ENCODE results near the gene ATRN.

ATRN gene

GRCh38 chr20:3669710-3670367, 199.0 kb downstream of the ATRN start:
- Mint-ChIP-seq H3K4me3 (no peak overlapping the region), H3K4me1 (ENCODE audit: low read depth) (peaks cover 27% of the 10 kb centered on the region), H3K9me3 (no peaks in the 10 kb centered on the region), H3K27me3 (peaks cover 36% of the 10 kb centered on the region), H3K36me3 (ENCODE audit: low read depth) (no peaks in the 10 kb centered on the region), H3K27ac (no peak overlapping the region)

DNA sequence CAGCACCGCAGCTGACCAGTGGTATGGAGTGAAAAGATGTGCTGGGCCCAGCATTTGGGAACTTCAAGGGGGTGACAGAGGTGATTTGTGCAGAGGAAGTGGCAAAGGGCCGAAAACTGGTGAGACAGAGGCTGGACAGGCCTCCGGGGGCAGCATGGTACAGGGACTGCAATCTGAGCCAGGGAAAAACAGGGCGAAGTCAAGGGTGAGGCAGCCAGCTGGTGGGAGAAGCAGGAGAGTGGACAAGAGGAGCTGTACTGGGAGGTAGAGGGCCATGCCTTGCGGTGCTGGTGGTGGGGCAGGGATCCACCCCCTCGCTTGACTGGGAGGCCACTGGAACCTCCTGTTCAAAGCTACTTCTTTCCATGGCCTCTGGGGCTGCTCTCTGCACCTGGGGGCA, 199.7 kb downstream of the ATRN start:
- no peaks in the 10 kb centered on the region for H3K9me3 Mint-ChIP-seq
- no peak overlapping the region for H3K4me3 Mint-ChIP-seq
- H3K27me3 Mint-ChIP-seq = peaks cover 43% of the 10 kb centered on the region
- peaks cover 21% of the 10 kb centered on the region for H3K4me1 Mint-ChIP-seq (ENCODE audit: low read depth)
- no peaks in the 10 kb centered on the region for H3K36me3 Mint-ChIP-seq (ENCODE audit: low read depth)
- H3K27ac Mint-ChIP-seq = no peak overlapping the region

DNA sequence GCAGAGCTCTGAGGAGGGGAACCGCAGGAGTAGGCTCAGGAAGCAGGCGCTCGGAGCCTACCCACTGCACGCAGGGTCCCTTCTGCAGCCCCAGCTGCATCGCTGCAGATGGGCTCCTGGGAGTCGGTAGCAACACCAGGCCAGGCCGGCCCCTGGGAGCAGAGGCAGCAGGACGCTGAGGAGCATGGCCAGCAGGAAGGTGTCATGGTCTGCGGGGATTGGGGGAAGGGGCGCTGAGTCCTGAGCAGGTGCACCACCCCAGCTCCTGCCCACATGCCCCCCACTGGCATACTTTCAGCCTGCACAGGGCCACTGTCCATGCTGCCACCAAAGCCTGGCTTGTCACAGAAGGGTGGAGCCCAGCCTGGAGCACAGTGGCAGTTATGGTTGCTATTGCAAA, 200.1 kb downstream of the ATRN start:
- Mint-ChIP-seq H3K4me1 (ENCODE audit: low read depth) (peaks cover 17% of the 10 kb centered on the region), H3K36me3 (ENCODE audit: low read depth) (no peaks in the 10 kb centered on the region), H3K4me3 (no peak overlapping the region), H3K9me3 (no peaks in the 10 kb centered on the region), H3K27me3 (peaks cover 47% of the 10 kb centered on the region), H3K27ac (no peak overlapping the region)

DNA sequence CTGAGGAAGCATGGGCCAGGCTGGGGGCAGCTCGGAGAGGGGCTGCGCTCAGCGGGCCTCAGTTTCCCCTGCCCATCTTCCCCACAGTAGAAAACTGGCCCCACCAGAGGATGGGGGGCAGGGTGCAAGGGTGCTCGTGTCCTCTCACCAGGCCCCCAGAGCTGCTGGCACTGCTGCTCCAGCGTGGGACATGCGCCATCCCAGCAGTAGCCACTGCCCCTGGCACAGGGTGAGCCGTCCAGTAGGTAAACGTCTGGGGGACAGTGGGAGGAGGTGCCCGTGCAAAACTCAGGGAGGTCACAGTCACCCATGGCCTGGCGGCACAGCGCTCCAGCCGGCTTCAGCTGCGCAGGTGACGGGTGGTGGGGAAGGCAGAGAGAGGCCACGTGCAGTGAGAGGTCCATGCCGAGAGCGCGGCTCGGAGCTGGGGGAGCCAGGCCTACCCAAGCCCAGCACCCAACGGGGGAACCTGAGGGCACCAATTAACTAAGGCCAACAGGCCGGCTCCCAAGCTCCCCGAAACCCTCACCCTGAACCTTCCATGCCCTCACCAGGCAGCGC, 201.2 kb downstream of the ATRN start:
- H3K27me3 Mint-ChIP-seq = peaks cover 55% of the 10 kb centered on the region
- peaks cover 8% of the 10 kb centered on the region for H3K4me1 Mint-ChIP-seq (ENCODE audit: low read depth)
- H3K4me3 Mint-ChIP-seq = no peak overlapping the region
- H3K27ac Mint-ChIP-seq = no peak overlapping the region
- H3K36me3 Mint-ChIP-seq (ENCODE audit: low read depth) = no peaks in the 10 kb centered on the region
- H3K9me3 Mint-ChIP-seq = no peaks in the 10 kb centered on the region

GRCh38 chr20:3672547-3673171, 201.8 kb downstream of the ATRN start:
- no peaks in the 10 kb centered on the region for H3K36me3 Mint-ChIP-seq (ENCODE audit: low read depth)
- peaks cover 52% of the 10 kb centered on the region for H3K27me3 Mint-ChIP-seq
- H3K4me3 Mint-ChIP-seq = no peak overlapping the region
- peaks cover 3% of the 10 kb centered on the region for H3K4me1 Mint-ChIP-seq (ENCODE audit: low read depth)
- H3K9me3 Mint-ChIP-seq = no peaks in the 10 kb centered on the region
- H3K27ac Mint-ChIP-seq = no peak overlapping the region

GRCh38 chr20:3673221-3674070, 202.6 kb downstream of the ATRN start:
- Mint-ChIP-seq H3K27me3 (peaks cover 52% of the 10 kb centered on the region), H3K4me3 (no peak overlapping the region)

GRCh38 chr20:3674447-3674846, 203.6 kb downstream of the ATRN start:
- H3K9me3 Mint-ChIP-seq = no peaks in the 10 kb centered on the region
- H3K36me3 Mint-ChIP-seq (ENCODE audit: low read depth) = no peaks in the 10 kb centered on the region
- H3K27me3 Mint-ChIP-seq = peaks cover 52% of the 10 kb centered on the region
- no peak overlapping the region for H3K4me3 Mint-ChIP-seq
- no peak overlapping the region for H3K27ac Mint-ChIP-seq
- peaks cover 3% of the 10 kb centered on the region for H3K4me1 Mint-ChIP-seq (ENCODE audit: low read depth)

More at GRCh38 chr20:3673221-3674070, 202.6 kb downstream of the ATRN start:
- Mint-ChIP-seq H3K27ac (no peak overlapping the region), H3K36me3 (ENCODE audit: low read depth) (no peaks in the 10 kb centered on the region), H3K9me3 (no peaks in the 10 kb centered on the region), H3K4me1 (ENCODE audit: low read depth) (peaks cover 3% of the 10 kb centered on the region)

DNA sequence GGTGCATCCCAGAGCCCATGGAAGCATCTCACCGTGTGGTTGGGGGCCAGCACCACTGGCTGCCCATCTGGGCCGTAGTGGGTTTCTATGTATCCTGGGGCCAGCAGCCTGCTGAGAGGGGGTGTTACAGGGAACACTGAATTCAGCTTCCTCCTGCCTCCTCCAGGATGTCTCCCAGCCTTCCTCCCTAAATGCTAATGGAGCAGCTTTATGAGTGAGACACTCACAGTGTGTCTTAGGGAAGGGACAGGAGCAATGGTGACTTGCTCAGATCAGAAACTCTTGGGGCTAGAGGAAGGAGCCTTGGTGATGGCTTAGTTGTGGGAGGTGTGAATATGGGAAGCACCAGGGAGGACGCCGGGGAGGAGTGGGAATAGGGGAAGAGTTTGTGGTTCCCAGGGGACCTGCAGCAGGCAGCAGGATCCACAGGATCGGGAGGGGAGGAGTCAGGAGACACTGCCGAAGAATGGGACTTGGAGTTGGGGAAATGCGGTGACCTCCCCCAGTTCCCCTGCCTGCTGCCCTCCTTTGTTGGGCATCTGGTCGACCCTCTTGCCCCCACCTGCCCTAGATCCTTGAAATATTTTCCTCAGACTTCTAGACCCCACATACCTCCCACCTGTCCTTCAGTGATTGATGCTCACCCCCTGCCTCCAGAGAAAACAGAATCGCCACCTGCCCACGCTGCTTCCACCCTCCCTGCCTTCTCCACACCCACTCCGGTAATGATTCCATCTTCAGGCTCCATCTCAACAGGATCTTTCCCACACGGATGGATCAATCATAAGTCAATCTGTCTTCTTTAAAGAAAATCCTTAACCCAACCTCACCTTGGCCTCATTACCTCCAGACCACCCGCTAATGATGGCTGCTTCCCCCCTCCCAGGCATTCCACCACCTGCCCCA, 204.4 kb downstream of the ATRN start:
- Mint-ChIP-seq H3K4me1 (ENCODE audit: low read depth) (peaks cover 3% of the 10 kb centered on the region), H3K4me3 (no peak overlapping the region), H3K27ac (no peak overlapping the region), H3K9me3 (no peaks in the 10 kb centered on the region), H3K36me3 (ENCODE audit: low read depth) (no peaks in the 10 kb centered on the region), H3K27me3 (peaks cover 48% of the 10 kb centered on the region)

DNA sequence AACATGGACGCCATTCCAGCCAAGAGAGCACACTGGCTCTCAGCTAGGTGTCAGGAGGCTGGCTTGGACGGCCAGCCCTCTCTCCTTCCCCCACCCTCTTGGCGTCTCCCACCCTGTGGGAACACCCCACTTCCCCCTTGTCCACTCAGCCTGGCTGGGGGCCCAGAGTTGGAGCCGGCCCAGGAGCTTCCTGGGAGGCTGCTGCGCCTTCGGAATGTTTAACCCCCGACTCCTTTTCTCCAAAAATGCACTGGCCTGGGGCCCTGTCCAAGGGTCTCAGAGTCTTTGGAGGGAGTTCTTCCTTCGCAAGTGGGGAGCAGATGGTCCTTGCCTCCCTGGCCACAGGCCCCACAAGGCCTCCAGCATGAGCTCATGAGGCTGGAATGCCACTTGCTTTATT, 206.9 kb downstream of the ATRN start:
- H3K9me3 Mint-ChIP-seq = no peaks in the 10 kb centered on the region

DNA sequence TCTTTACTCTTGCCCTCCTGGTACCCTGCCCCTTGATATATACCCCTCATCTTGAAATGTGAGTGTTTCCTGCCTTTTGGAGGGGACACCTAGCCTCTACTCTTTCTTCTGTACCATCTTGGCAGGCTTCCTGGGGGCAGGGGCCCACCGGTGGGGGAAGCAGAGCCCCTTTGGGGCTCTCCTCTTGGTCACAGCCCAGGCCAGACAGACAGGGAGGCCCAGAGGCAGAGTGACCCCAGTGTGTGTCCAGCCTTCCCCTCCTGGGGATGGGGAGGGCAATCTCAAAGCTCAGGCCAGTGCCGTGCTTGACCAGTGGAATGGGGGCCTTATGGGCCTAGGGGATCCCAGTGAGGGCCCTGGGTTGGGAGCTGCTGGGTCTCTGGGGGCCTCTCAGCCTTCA, 207.4 kb downstream of the ATRN start:
- H3K27me3 Mint-ChIP-seq = peaks cover 52% of the 10 kb centered on the region
- H3K36me3 Mint-ChIP-seq (ENCODE audit: low read depth) = no peaks in the 10 kb centered on the region
- H3K27ac Mint-ChIP-seq = no peak overlapping the region
- no peaks in the 10 kb centered on the region for H3K9me3 Mint-ChIP-seq
- no peak overlapping the region for H3K4me3 Mint-ChIP-seq
- peaks cover 4% of the 10 kb centered on the region for H3K4me1 Mint-ChIP-seq (ENCODE audit: low read depth)

More for the DNA sequence above, 206.9 kb downstream of the ATRN start:
- no peak overlapping the region for H3K4me3 Mint-ChIP-seq
- H3K27me3 Mint-ChIP-seq = peaks cover 53% of the 10 kb centered on the region
- peaks cover 7% of the 10 kb centered on the region for H3K4me1 Mint-ChIP-seq (ENCODE audit: low read depth)
- no peak overlapping the region for H3K27ac Mint-ChIP-seq
- H3K36me3 Mint-ChIP-seq (ENCODE audit: low read depth) = no peaks in the 10 kb centered on the region

GRCh38 chr20:3678856-3679720, 208.3 kb downstream of the ATRN start:
- peaks cover 4% of the 10 kb centered on the region for H3K4me1 Mint-ChIP-seq (ENCODE audit: low read depth)
- no peak overlapping the region for H3K4me3 Mint-ChIP-seq
- H3K36me3 Mint-ChIP-seq (ENCODE audit: low read depth) = no peaks in the 10 kb centered on the region
- H3K27me3 Mint-ChIP-seq = peaks cover 55% of the 10 kb centered on the region
- no peaks in the 10 kb centered on the region for H3K9me3 Mint-ChIP-seq
- H3K27ac Mint-ChIP-seq = no peak overlapping the region

- H3K27ac Mint-ChIP-seq = no peak overlapping the region
- no peaks in the 10 kb centered on the region for H3K9me3 Mint-ChIP-seq
- H3K27me3 Mint-ChIP-seq = peaks cover 48% of the 10 kb centered on the region
- H3K4me3 Mint-ChIP-seq = no peak overlapping the region
- H3K4me1 Mint-ChIP-seq (ENCODE audit: low read depth) = peaks cover 4% of the 10 kb centered on the region
- H3K36me3 Mint-ChIP-seq (ENCODE audit: low read depth) = no peaks in the 10 kb centered on the region
These were observed 209.2 kb downstream of the ATRN start for GRCh38 chr20:3679749-3680700.

Data from stimulated activated naive CD8-positive, alpha-beta T cell treated with anti-CD3 and anti-CD28 coated beads, Interleukin-15, Interleukin-2, amounts not matched to agents 100 ng/mL and 50 ng/mL, for 24 hours (primary cell).